Glomerular visceral epithelial cell (primary cell): ENCODE data around the gene HS1BP3.

Source experiments
- DNase-seq: peaks from one replicate; pipeline ENCODE4 v3.0.0-alpha.2; 2016; ENCODE audit errors: extremely low spot score

The HS1BP3 gene

DNA sequence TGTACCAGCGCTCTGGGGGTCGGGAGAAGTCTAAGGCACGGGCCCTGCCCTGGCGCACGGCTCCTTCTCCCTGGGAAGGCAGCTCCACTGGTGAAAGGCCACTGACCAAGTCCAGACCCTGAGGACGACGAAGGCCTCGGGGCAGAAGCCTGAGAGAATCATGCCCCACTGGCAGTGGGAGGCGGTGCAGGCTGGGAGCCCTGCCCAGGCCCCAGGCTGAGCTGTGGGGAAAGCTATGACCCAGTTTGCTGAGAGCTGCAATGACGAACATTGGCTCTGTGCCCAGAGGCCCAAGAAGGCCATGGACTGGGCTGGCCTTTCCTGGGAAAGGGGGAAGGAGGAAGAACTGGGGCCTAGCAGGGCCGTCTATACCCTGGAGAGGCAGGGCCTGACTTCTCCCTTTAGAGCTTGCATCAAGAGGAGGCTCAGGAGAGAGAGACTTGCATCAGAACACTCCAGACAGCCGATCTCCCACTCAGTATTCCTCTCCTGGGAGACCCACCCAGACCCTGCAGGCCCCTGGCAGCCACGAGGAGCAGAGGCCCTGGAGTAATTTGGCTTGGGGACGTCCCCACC lies 32.9 kb downstream of the HS1BP3 start:
- peak; percentile 99 for DNase-seq

DNA sequence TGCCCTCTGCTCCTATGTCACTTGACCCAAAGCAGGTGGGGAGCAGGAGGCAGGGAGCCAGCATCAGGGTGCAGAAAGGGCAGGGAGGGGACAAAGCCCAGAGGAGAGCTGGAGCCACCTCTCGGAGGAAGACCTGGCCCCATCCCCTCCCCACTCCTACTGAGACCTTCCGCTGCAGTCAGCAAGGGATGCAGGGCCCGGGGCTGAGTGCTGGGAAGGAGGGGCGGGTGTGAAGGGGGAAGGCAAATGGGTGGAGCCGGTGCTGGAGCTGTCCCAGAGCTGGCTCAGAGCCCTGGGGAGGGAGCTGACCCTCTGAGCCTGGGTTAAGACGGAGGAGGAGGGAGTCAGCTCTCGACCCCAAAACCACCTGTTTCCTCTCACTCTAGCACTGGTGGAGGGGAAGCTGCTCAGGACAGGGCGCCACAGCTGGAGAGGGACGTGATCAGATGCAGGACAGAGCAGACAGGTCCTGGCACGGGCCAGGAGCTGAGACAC lies 33.8 kb downstream of the HS1BP3 start:
- DNase-seq: no peak

DNA sequence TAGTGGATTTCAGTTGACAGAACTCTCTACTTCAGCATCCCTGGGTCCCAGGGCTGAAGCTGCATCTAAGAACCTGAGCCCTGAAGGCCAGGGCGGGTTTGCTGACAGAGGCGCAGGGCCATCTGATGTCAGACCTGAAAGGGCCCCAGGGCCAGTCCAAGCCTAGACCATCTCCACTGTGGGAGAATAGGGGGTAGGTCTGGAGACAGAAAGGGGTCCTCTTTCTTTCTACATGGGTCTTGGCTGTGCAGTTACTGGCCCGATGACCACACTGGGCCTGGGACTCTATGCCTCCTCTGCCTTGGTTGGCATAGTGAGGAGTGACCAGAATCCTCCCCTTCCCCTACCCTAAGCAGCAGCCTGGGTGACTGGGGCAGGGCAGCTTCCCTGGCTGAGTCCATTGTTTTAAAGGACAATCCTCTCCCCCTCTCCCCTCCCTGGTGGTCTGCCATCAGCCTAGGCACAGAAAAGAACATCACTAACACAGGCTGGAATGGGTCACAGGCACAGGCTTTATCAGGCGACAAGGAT lies 34.5 kb downstream of the HS1BP3 start:
- DNase-seq: no peak

DNA sequence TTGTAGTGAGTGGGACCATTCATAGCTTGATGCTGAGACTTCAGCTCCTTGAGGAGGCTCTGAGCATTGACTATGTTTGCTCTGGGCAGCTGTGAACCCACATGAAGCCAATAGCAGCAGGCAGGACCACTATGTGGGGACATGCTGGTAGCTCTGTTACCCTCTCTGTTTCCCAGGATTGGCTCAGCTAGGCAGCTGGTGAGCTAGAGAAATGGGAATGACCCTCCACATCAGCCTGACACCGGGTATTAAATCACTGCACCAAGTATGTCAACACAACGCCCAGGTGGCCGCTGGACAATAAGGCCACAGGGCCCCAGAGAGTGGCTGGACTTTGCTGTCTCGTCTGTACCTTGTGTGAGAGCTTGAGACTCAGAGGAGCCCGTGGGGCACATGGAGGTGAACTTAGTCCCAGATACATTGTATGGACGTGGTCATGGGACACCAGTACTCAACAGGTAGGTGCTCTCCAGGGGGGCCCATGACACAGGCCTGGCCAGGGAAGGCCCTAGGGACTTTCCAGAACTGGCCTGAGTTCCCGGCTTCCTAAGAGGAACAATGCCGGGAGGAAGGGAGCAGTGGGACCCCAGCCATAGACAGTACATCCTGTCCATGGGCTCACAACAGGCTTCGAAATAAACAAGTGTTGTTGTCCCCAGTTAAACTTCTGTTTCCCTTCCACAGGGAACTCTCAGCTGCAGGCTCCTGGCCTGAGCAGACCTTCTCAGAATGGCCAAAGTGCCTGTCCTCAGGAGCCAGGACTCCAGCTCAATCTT lies 35.2 kb downstream of the HS1BP3 start:
- no peak for DNase-seq

DNA sequence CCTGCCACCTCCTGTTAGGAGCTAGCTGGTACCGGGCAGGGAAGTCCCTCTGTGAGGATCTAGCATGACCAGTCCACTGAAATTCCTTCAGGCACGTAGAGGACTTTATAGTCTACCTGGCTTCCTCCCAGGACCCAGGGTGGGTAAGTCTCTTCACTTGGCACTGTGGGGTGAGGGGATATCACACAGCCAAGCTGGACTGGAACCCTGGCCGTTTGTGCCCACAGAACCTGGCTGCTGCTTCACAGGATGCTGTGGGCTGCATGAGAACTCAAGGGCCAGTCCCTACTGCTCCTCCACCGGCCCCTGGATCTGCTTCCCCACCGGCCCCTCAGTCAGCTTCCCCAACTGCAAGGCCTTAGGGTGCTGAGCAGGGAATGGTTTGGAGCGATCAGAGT lies 35.8 kb downstream of the HS1BP3 start:
- DNase-seq: no peak

DNA sequence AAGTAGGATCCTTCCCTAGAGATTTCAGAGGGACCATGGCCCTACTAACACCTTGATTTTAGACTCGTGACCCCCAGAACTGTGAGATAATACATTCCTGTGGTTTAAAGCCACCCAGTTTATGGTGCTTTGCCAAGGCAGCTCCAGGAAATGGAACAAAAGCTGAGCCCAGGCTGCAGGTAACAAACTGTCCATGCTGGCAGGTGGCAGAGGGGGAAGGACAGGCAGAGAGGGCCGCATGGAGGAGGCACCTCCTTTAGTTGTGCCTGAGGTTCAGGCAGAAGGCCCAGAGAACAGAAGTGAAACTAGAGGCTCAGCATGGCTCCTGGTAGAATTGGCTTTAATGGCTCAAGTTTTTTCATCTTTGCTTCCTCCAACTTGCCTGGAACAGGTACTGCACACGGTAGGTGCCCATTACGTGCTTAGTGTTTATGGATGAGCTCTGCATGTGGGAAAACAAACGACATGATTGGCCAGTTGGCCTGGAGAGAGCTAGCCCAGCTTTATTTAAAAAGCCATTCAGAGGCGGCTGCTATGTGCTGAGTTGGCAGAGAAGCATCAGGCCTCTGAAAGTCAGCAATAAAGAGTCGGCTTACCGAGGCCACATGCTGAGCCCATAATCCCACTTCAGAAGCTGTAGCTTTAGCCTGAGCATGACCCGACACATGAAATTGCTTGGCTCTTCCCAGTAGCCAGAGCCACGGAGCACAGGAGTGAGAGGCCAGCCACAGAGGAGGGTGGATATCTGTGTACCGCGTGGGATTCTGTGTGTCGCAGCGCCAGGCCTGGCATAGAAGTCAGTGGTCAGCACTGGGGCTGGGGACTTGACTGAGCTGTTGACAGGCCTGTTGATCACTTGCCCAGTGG lies 36.5 kb downstream of the HS1BP3 start:
- DNase-seq: peak; percentile 80

DNA sequence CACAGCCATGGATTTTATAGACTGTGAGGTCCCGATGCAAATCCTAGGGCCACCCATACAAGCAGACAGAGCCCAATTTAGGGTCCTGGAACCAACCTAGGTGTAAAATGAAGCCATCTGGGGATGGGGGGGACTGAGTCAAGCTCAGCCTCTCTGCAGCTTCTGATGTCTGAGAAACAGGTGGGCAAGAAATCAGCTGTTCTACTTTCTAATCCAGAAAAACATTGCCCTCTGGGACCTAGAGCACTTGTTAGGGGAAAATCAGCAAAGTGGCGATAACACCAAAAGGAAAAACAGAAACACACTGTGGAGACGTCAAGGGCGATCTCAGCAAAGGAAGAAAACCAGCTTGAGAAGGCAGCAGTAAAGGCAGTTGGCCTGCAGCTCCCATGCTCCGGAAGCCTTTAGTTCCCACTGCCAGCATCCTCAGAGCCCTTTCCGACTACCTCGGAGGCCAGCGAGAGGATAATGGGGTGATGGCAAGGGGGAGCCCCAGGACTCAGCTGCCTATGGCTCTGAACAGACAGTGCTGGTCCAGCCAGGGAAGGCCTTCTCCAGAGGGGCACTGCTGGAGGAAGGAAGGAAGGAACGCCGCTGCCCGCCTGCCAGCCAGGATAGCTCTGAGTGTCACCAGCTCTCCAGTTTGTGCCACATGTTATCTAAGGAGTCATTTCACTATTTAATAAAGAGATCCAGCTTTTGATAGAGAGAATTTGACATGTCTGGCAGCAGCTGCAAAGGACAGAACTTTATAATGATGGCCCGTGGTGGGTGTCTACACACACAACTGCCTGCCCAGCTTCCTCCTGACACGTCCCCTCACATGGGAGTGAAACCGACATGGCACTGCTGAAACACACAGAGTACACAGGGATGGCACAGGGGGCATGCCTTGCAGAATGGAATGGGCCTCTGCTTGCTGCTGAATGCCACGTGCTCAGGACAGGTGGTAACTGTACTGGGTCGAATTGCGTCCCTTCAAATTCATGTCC lies 37.7 kb downstream of the HS1BP3 start:
- no peak for DNase-seq

DNA sequence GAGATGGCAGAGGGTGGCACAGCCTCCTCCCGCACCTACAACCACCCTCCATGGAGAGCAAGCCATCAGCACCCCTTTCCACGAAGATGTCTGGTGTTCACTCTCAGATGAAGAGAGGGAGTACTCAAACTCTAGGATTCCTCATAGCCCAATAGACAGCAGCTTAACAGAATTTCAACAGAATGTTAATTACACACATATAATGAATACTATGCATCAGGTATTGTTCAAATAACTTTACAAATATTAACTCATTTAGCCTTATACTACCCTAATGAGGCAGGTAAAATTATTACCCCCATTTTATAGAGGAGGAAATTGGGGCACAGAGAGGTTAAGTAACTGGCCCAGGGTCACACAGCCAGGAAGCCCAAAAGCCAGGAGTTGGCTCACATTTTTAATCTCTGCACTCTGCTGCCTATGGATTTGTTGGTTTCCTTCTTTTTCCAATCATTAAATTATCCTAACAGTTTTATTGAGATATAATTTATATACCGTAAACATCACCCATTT lies 39.0 kb downstream of the HS1BP3 start:
- no peak for DNase-seq

DNA sequence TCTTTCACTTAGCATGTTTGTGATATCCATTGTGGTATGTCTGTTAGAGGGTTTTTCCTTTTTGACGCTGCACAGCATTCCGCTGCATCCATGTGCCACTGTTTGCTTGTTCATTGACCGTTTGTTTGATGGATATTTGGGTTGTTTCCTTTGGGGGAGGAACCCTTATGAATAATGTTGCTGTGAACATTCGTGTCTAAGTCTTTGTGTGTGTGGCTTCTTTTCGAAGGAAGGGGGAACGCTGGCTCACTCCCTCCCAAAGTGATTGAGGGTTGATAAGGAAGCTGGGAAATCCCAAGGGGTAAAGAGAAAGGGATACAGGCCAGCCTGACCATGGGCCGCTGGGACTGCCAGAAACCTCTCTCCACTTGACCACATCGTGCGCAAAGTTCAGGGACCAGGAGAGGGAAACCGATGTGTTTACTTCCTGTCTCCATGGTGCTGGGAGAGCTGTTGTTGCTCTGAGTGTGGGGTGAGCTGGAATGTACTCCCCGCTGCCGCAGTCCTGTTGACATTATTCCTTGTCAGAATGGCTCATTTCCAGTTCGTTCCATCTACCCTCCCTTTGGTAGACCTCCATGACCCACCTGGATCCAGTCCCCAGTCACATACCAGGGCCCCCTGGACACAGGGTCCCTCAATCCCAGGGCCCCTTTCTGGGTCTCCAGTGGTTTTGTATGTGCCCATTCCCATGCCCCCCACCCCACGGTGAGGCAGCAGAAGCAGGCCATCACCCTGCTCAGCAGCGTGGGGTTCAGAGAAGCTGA lies 39.6 kb downstream of the HS1BP3 start:
- DNase-seq: peak; percentile 92

DNA sequence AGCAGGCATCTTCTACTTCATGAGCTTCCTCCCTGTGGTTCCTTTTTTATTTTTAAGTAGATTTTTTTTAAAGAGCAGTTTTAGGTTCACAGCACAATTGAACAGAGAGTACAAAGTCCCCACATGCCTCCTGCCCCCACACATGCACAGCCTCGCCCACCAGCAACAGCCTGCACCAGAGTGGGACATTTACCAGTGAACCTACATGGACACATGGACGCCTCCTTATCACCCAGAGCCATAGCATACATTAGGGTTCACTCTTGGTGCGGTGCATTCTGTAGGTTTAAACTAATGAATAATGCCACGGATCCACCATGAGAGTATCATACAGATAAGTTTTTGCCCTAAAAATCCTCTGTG lies 40.9 kb downstream of the HS1BP3 start:
- no peak for DNase-seq

DNA sequence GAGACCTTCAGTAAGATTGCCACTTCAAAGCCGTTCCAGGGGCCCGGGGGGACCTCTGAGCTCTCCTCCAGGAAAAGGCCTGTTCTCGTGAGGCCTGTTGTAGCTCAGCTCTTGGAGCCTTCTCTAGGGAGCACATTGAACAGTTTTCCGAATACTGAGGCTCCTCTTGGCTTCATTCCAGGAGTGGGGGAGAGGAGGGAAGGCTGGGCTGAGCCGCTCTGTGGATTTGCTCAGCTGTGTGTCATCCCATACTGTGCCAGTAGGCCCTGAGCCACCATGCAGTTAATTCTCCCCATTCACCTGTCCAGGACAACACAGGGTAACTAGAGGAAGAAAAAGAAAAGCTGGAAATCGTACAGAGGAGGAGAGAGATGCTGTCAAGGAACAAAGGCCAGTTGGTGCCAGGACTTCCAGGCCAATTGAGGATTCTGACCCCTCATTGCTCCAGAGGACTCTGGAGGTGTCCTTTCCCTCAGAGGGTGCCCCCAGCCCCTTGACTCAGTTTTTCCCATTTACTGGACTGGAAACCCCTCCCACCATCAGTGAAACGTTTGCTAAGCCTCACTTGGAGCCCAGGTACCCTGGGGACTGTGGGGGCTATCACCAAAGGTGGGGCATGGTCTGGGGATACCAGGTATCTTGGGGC lies 41.4 kb downstream of the HS1BP3 start:
- DNase-seq: peak; percentile 67

DNA sequence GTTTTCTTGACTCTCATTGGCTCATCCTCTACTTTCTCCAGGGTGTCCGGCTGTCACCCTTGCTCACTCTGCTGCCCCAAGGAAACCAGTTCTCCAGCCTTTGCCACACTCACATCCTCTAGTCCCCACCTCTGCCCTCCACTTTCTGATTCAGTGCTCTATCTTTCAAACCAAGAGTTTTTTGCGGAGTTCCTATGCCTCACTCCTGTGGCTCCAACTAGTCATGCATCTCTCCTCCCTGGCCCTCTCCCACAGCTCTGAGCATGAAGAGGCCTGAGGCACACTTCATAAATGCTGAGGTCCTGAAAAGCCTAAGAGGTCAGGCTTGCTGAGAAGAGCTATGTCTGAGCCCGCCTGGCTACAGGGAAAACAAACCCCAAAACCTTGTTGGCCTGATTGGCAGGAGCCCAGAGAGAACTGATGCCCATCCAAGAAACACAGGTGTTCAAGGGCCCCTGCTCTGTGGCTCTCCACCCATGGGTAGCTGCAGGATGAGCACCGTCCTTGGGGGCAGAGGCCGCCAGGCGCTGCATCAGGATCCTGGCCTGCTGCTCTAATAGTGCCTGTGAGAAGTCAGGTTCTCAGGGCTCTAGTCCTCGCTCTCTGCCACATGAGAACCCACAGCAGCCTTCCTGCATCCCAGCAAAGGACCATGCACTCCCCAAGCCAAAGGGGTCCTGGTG lies 42.1 kb downstream of the HS1BP3 start:
- DNase-seq: no peak

DNA sequence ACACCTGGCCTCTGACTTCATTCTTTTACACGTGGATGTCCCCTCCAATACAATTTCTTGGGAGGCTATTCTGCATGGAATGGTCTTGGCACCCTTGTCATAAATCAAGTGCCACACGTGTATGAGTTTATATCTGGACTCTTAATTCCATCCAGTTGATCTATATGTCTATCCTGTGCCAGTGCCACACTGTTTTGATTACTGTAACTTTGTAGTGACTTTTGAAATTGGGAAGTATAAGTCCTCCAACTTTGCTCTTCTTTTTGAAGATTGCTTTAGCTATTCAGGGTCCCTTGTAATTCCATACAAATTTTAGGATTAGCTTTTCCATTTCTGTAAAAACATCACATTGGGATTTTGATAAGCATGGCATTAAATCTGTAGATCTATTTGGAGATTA lies 43.5 kb downstream of the HS1BP3 start:
- no peak for DNase-seq

DNA sequence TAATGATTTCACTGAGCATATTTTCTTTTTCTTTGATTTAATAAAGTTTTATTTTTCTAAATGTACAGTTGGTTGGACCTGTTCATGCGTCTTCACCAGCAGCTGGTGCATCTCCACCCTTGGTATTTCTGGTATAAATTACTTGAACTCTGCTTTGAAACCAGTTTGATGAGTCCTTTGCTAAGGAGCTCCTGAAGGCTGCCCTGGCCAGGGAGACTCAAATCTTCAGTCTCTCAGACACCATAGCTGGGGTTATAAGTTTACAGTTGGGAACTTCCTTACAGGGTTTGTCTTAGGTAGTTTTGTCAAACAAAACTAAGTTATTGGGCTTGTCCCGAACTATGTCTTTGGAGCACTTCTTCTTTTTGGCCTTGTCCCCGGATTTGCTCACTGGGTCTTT lies 44.7 kb downstream of the HS1BP3 start:
- DNase-seq: no peak

DNA sequence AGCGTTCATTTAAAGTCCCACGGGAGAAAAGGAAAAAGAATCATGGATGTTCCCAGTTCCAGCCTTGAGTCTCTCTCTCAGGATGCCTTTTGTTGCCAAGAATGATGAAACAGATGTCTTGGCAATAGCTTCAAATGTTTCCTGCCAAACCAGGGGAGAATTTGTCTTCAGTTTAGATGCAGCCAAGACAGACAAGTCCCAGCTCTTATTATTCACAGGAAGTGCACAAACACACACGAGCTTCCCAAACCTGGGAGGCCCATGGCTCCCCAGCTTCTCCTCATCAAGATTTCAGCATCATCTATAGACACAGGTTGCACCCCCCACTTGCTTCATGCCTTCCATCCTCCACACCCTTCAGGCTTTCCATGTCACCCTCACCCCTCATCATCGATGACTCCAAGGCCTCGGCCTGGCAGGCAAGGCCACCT lies 45.9 kb downstream of the HS1BP3 start:
- no peak for DNase-seq

DNA sequence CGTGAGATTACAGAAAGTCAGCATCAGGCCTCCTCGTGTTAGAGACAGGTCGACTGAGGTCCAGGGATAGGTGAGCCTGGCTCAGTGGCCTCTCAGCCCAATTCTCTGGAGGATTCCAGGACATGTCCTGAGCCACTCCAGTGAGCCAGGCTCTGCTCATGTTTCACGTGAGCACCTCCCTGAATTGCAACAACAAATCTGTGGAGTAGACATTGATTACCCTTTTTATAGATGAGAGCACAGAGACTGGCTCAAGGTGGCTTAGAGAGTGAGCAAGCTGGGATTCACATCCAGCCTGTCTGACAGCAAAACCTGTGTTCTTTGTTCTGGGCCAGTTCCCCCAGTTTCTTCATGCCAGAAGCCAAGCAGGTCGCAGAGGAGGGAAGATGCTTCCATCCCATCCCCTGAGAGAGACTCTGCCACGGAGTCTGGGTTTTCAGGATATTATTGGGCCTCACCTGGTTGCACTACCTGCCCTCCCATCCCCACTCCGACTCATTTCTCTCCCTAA lies 46.4 kb downstream of the HS1BP3 start:
- no peak for DNase-seq

DNA sequence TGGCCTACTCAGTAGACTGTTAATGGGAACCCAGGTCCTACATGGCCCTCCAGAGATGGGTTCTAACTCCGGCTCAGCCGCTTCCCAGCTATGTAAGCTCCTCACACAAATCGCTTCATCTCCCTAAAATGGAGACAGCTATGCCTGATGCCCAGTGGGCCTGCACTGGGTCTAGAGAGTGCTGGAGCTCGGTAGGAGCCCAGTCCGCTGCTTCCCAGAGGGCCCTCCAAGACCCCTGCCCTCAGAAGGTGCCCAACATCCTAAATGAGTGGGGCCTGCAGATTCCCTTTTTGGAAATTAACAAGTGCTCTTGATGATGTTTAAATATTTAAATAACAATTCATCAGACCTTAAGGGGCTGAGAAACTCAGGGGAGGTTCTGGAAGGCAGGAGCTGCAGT lies 47.1 kb downstream of the HS1BP3 start:
- no peak for DNase-seq

DNA sequence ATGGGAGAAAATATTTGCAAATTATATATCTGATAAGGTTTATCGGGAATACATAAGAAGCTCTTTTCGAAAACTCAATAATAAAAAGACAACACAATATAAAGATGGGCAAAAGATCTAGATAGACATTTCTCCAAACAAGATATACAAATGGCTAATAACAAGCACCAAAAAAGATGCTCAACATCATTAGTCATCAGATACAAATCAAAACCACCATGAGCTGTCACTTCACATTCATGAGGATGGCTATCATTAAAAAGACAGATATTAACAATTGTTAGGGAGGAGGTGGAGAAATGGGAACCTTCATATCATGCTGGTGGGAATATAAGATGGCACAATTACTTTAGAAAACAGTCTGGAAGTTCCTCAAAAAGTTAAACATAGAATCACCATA lies 48.1 kb downstream of the HS1BP3 start:
- DNase-seq: no peak
